GM19240 (cell line): ENCODE results near the gene SLC25A19.
"Not testable (repeated sequence)": the region's sequence is repeated elsewhere in the genome, so short reads cannot be mapped to it uniquely, and the experiment has no call there.

Experiments used
- DNase-seq: peaks from one replicate; pipeline ENCODE4 v3.0.0; 2011; ENCODE audit warnings: low spot score; ENCODE audit not compliant: insufficient read length

Gene SLC25A19

DNA sequence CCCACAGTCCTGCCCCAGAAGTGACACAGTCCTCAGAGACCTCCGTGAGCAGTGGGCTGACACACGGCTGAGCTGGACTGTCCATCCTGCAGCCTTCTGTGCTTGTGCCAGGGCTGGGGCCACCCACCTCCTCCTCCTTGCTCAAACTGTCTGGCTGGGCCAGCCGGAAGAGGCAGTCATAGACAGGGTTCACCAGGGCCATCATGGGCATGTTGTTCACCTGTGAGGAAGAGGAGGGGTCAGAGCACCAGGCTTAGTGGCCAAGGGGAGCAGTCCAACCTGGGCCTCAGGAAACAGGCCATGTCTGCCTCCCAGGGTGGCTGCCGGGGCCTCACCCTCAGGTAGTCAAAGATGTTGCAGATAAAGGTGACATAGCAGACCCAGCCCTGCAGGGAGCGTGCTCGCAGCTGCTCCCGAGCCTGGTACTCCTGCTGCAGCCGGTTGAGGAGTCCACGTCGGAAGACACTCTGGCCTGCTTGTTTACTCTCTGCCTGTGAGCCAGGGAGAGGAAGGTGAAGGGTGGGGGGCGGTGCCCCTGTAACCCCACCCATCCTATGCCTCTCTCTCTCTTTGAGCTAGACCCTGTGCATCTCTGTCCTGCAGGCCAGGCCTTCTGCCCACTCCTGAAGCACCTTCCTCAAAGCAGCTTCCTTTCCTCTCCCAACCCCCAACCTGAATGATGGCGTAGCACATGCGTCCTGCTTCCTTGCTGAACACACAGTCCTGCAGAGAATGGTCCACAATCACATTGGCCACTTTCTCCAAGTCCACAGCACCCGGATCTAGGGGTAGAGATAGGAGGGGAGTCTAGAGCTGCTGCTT lies 21.6 kb downstream of the SLC25A19 start:
- no peak for DNase-seq

DNA sequence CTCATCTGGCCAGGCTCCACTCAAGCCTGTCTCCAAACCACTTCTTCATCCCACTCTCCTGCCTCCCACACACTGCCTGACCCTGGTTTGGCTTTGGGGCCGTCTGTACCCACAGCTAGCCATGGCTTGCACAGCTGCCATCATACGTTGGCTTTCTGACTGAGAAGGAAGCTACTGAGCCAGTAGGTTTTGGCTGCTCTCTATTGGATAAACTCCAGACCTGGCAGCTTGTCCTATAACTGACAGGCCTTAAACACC lies 22.2 kb downstream of the SLC25A19 start:
- no peak for DNase-seq

DNA sequence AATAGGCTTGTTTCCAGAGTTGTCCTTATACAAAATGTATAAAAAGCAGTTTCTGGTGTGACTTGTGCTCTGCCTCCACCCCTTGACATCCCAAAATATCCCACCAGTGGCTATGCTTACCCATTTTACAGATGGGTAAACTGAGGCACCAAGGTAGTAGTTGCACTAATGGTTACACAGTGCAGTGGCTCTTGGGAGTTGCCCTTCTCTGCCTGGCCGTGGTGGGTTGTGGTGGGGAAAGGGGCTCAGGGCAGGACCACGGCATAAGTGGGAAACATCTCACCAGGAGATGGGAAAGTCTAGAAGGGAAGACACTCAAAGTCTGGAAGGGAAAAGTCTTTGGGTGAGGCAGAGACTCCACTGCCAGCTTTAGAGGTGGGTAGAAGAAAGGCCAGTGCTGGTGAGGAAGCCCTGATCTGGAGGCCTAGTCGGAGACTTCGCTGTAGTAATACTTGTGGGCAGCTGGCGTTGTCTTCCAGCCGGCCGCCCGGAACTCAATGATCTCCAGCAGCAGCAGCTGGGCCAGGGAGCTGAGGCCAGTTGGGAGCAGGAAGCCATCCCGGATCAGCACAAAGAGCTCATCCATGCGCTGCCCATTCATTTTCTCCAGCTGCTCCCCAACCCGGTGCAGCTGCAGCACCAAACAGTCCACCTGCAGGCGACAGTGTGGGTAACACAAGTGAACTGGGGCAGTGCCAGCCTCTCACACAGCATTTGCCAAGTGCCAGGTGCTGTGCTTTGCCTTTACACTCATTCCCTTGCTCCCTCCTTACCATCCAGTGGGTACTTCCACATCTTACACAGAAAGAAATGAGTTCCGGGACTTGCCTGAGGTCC lies 22.7 kb downstream of the SLC25A19 start:
- no peak for DNase-seq

DNA sequence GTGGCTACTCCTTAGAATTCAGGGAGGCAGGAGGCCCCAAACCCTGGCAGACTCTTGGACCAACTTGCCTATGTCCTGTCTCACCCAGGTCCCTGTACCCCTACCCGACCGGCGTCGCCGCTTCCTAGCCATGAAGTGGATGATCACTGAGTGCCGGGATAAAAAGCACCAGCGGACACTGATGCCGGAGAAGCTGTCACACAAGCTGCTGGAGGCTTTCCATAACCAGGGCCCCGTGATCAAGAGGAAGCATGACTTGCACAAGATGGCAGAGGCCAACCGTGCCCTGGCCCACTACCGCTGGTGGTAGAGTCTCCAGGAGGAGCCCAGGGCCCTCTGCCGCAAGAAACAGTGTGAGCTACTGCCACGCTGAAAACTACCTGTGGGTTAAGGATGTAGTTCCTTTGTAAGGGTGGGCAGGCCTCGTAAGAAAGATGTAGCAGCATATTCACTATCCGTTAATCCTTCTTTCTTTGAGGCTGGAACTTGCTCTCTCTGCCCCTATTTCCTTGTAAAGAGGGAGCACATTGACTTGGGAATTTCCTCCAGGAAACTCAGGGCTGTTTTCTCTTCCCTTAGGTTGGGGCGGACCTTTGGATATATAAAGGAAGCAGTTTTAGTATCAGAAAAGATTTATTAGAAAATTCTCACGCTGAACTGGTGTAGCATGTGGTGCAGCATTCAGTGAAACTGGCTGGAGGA lies 23.5 kb downstream of the SLC25A19 start:
- DNase-seq = no peak

DNA sequence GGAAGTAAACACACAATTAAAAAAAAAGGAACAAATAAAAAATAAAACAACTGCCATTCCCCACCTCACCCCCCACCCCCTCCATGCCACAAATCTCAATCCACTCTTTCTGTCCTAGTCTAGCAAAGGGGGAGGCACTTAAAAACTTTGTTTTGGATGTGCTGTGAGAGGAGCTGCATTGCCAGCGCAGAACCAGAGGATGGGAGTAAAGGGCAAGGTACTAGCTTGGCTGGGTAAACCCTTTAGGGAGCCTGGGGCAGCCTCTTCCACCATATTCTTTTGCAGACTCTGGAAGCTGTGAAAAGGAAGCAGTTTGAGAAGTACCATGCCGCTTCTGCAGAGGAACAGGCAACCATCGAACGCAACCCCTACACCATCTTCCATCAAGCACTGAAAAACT lies 26.2 kb downstream of the SLC25A19 start:
- no peak for DNase-seq

DNA sequence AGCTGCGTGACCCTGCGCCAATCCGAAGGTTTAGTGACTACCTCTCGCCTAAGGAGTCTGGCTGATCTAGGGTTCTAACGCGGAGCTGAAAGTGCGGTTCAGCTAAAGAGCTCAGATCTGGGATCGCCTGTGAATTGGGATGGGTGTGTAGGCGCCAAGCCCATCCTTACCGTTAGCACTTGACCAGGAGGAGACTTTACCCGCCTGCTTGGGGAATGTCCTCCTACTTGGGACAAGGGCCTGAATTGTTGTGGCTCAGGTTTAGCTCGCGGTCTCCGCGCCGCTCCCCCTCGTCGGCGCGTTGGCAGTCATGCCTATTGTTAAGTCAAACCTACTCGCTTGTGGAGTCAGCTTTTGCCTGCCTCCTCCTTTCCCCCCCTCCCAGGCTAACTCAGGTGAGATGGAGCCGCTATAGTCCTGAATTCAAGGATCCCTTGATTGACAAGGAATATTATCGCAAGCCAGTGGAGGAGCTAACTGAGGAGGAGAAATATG lies 27.1 kb downstream of the SLC25A19 start:
- DNase-seq = no peak

DNA sequence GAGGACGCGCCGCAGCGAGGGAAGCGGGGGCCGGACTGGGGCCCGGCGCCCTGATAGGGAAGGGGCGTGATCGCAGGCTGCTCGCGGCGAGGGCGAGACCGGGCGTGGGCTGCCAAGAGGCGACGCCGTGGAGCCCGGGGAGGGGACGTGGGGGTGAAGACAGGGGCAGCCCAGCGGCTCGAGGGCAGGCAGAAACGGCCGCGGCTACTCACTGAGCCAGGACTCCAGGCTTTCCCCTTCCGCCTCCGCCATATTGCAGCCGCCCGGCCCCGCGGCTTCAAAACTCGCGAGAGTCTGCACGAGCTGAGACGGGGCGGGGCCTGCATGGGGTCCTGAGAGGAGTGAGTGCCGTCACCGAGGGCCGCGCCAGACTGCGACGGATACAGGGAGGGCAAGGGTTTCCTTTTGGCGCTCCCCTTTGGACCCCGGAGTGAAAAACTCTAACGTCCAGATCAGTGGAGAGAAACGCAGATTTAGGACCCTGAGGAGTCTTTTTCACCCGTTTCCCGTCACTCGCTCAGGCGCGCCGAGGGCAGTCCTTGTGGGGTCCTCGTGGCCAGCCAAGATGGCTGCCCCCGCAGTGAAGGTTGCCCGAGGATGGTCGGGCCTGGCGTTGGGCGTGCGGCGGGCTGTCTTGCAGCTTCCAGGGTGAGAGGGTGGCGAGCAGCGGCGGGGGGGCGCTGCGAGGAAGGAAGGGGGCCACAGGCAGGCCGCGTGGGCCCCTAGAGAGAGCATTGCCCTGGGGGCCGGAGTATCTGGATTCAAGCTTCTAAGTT lies 27.7 kb downstream of the SLC25A19 start, which contains the start of the genes GGA3 and MRPS7:
TSS of gene GGA3 (minus strand) at position 271 of the 776 bp plus-strand sequence. CDS start at position 252, 19 bp downstream.
TSS of gene MRPS7 (plus strand) at position 544 of the 776 bp plus-strand sequence. CDS start at position 566, 22 bp downstream.
- DNase-seq = peak; percentile 71

DNA sequence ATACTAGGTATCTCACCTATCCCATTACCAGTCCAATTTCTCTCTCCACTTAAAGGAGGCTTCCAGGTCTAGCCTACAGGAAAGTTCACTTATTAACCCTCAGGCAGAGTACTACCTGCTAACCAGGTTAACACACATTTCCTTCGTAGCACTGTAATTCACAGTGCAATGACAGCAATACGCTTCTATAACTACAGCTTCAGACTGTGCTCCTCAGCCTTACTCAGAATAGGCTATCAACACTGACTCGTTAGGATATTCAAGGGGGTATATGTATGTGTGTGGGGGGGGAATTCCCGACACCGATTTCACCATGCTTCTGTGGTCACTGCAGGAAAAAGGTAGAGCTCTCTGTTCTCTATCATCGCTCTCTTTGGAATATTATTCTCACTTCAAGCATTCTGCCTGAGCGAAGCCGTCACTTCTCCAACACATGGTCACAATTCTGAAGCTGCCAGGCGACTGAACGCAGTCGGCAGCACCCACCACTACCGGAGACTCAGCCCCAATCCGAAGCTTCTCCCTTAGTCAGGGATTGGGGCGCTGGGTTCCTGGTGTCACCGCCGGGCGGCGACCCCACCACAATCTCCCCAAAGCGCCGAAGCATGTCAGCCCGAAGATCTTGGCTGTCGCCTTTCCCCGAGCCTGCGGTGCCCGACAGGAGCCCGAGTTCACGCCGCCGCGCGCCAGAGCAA lies 28.4 kb downstream of the SLC25A19 start:
- DNase-seq = no peak

DNA sequence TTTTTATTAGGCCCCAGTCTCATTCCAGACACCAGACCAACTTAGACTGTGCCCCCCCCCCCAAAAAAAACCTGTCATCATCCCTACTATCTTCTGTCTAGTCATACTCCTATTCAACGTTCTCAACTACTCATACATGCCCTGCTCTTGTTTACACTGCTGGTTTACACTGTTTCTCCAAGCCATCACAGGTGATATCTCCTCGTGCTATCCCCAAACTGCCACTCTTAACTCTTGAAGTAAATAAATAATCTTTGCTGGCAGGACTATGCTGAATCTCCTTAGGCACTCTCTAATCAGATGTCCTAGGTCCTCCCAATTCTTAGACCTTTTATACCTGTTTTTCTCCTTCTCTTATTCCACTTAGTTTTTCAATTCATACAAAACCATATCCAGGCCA lies 32.0 kb downstream of the SLC25A19 start:
- DNase-seq = not testable (repeated sequence)

DNA sequence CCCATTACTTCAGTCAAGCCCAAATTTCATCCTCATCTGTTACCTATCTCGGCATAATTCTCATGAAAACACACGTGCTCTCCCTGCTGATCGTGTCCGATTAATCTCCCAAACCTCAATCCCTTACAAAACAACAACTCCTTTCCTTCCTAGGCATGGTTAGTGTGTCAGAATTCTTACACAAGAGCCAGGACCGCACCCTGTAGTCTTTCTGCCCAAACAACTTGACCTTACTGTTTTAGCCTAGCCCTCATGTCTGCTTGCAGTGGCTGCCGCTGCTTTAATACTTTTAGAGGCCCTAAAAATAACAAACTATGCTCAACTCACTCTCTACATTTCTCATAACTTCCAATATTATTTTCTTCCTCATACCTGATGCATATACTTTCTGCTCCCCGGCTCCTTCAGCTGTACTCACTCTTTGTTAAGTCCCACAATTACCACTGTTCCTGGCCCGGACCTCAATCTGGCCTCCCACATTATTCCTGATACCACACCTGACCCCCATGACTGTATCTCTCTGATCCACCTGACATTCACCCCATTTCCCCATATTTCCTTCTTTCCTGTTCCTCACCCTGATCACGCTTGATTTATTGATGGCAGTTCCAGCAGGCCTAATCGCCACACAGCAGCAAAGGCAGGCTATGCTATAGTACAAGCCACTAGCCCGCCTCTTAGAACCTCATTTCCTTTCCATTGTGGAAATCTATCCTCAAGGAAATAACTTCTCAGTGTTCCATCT lies 33.1 kb downstream of the SLC25A19 start:
- DNase-seq = not testable (repeated sequence)

DNA sequence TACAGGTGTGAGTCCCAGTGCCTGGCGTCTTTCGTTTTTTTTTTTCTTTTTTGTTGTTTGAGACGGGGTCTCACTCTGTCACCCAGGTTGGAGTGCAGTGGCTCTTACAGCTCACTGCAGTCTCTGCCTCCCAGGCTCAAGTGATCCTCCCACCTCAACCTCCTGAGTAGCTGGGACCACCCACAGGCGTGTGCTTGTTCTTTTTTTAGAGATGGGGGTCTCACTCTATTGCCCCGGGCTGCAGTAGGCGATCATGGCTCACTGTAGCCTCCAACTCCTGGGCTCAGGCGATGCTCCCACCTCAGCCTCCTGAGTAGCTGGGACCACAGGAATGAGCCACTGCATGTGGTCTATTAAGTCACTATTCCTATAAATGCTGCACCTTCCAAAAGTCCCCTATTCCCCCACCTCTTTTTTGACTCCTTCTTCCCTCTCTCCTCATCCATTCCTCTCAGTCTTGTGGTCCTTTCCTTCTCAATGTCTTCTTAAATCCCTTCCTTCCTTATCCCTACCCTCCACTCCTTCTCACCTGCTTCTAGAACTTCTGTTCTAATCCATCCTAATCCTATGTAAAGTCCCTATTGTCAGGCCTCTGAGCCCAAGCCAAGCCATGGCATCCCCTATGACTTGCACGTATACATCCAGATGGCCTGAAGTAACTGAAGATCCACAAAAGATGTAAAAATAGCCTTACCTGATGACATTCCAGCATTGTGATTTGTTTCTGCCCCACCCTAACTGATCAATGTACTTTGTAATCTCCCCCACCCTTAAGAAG lies 37.0 kb downstream of the SLC25A19 start:
- no peak for DNase-seq

DNA sequence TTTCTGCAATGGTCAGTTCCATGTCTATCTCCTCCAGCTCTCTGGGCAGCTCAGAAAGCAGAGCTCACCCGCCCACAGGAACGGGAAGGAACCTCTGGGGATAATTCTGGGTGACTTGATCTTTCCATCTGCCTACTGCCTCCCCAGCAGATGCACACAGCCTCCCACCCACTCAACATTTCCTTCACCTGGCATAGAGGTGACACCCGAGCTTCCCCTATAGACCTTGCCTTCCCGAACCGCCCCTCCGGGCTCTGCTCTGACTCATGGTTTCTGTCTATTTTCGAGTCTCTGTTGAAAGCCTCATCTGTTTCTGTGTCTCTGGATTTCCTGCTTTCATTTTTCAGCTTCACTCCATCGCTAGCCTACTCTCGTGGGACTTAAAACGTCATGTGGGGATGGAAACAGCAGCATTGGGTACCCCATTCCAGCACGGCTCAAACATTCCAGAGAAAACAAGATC lies 39.2 kb downstream of the SLC25A19 start:
- DNase-seq = peak; percentile 77

DNA sequence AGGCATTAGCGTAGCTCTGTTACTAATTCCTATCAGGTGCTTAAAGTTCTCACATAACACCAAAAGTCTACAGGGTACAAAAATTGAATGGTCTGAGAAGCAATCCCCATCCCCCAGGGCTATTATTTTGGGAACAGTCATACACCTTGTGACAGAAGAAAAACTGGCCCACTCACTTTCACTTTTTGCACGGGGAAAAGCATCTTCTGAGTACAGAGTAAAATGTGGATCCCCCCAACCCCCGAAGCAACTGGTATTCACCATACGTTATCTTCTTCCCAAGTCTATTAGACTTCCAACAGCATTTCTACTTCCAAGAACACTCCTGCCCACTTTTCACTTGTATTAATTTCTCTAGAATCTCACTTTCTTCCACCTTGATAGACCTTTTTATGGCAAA lies 39.7 kb downstream of the SLC25A19 start:
- no peak for DNase-seq

DNA sequence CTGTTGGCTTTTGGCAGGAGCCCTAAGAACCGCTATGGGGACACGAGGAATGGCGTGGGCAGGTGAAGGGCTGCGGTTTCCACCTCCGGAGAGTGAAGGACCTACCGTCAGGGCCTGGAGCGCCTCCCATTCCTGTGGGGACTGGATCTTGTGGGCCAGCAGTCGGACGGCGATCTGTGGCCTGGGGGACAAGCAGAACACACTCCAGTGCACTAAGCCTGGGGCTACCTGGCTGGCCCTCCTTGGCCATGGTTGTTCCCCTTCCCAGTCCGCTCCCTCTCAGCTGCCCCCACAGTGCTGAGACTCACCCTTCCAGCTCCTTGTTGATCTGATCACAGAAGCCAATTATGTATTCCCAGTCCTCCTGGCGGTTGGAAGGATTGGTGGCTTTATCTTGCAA lies 42.8 kb downstream of the SLC25A19 start:
- no peak for DNase-seq

DNA sequence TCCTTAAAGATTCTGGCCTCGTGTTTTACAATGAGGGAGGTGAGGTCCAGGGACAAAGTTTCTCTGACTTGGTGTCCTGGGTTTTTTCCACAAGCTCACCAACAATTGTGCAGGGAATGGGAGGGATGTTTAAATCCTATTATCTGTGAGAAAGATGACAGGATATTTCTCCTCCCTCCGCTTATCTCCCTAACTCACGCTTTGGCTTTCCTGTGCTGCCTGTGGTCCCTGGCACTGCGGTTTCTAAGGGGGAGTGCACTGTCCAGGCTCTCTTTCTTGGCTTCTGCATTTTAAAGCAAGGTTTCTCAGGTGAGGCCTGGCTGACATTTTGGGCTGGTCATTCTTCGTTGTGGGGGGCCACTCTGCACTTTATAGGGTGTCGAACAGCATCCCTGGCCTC lies 44.2 kb downstream of the SLC25A19 start:
- DNase-seq = no peak

DNA sequence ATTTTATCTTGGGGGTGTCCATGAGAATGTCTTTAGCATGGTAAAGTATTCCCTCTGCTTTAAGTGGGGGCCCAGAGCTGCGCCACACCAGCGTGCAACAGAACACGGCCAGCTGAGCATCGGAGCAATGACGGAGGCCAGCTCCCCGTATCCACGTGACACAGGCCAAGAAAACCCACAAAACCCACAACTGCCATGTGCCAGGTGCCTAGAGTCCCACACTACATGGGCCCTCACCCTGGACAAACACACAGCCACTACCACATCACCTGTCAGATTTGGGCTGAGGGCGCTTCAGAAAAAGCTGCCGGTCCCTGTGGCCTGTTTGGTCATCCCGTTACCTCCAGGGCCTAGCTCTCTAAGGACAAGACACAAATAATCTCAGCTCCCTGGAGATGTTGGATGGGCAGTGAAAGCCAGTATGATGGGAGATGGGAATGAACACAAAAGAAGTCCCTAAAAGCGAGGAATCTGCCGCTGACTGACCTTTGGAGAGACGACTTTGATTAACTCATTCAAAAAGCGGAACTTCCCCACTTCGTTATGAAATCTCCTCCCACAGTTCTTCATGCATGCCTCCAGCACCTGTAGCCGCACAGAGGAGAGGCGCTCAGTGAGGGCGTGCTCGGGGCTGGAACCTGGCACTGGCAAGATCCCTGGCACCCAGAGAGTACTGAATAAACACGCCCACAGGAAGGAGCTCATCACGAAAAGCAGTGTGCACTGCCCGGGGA lies 44.9 kb downstream of the SLC25A19 start:
- no peak for DNase-seq

DNA sequence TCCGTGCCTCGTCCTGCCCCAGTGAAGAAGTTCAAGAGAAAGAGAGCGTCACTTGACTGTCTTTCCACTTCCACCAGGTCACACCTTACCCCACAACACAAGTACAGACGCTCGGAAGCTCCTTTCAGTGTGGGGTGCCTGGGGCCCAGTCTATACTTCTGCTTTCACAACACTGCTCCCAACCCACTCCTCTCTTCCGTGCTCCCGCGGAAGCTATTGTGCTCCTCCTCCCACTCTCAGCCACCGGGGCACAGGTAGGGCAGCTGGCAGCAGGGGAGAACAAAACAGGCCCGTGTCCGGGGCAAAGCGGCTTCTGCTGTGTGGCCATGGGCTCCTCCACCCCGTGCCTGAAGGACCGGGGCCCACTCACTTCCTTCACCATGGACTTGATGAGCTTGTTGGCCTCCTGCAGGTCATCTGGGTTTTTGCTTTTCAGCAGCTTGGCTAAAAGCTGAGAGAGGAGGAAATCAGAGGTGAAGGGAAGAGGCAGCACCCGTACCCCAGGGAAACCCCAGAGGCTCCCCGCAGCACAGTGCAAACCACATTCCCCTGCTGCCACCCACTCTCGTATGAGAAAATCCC lies 46.7 kb downstream of the SLC25A19 start:
- no peak for DNase-seq

DNA sequence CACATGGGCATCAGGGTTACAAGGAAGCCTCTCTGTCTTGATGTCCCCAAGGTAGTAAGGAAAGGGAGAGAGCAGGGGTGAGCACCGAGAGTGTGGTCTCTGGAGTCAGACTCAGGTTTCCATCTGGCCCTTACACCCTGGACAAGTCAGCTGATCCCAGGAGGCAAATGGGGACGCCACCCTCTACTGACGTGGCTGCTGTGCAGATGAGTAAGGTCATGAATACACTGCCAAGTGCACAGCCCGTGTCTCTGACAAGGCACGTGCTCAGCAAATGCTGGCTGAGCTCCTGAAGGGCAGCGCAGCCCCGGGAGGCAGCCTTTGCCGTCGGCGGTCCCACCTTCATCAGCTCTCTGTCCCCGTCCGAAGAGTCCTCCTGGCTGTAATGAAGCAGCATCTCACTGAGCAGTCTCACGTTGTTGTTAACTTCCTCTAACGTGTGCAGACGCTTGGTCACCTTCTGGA lies 47.2 kb downstream of the SLC25A19 start:
- DNase-seq = no peak
